ENCODE data around the gene CADPS. TPM values are rescaled to one million over a fixed set of nuclear protein-coding genes. Genes with fewer than 3 reads are reported as not detected.

Gene CADPS
- total RNA-seq, 1 experiment from 2014 or later: not detected

DNA sequence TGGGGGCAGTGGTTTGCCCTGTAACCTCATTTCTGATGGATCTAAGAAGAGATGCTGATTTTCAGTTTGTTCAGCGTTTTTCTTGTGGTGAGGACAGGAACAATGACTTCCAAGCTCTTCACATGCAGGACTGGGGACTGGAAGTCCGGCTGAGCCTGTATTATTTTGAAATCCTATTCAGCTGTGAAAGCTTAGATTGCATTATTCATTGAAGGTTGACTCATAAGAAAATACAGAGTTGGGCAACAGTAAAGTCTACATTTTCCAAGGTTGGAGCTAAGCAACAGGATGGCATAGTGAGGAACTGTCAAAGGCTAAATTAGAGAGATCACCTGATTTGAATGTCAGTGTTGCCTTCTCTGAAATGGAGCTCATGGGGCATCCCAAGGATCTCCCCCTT is 270.9 kb downstream of the CADPS start:
- BruUV-seq (replicated peaks): no TSS peak
- CTCF ChIA-PET: no interaction called here
- Histone ChIP-seq H3K27me3 (replicated peaks; ENCODE audit: insufficient read depth, low read depth, low read length, poor library complexity) (peaks cover 22% of the 10 kb centered on the region), H3K9me3 (ENCODE audit: low read depth, low read length, poor library complexity, severe bottlenecking) (no peaks in the 10 kb centered on the region), H3K4me1 (ENCODE audit: insufficient read depth, low read length, poor library complexity, severe bottlenecking) (no peaks in the 10 kb centered on the region), H3K27ac (ENCODE audit: low read depth, low read length, poor library complexity, severe bottlenecking) (no peak overlapping the region), H3K4me3 (ENCODE audit: low read depth, low read length, poor library complexity, severe bottlenecking) (no peak overlapping the region), H3K36me3 (ENCODE audit: insufficient read depth, low read length, poor library complexity, severe bottlenecking) (no peaks in the 10 kb centered on the region)
- DNase-seq (ENCODE audit: low spot score): peak; percentile 1
- POLR2A ChIA-PET (ENCODE audit: low non-redundant PET): no interaction called here
- TF ChIP-seq, protein P1, sequence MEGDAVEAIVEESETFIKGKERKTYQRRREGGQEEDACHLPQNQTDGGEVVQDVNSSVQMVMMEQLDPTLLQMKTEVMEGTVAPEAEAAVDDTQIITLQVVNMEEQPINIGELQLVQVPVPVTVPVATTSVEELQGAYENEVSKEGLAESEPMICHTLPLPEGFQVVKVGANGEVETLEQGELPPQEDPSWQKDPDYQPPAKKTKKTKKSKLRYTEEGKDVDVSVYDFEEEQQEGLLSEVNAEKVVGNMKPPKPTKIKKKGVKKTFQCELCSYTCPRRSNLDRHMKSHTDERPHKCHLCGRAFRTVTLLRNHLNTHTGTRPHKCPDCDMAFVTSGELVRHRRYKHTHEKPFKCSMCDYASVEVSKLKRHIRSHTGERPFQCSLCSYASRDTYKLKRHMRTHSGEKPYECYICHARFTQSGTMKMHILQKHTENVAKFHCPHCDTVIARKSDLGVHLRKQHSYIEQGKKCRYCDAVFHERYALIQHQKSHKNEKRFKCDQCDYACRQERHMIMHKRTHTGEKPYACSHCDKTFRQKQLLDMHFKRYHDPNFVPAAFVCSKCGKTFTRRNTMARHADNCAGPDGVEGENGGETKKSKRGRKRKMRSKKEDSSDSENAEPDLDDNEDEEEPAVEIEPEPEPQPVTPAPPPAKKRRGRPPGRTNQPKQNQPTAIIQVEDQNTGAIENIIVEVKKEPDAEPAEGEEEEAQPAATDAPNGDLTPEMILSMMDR (conservative IDR thresholded peaks at IDR 0.05; ENCODE audit: low read depth, low read length): no peak
- TF ChIP-seq EZH2 (IDR thresholded peaks at IDR 0.05; ENCODE audit: borderline replicate concordance, low read depth, low read length, poor library complexity, severe bottlenecking): no peak
- intact Hi-C loops (cut with micrococcal nuclease; ENCODE audit: unreplicated experiment): no loop called here

DNA sequence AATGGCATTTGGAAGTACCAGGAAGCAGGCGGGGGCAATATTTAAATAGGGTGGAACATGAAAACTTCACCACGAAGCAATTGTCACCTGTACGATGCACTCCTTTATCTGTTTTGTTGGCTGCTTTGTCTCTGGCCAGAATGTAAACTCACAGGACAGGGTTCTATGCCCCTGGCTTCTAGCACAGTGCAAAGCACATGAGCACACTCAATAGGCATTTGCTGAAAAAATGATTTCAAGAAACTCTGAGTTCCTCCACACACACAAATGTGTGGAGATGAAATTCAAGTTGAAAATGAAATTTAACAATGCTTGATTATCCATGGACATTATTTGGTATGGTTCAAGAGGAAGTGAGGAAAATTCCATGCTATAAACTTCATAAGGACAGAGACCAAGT is 272.2 kb downstream of the CADPS start:
- Histone ChIP-seq H3K27me3 (replicated peaks; ENCODE audit: insufficient read depth, low read depth, low read length, poor library complexity) (peaks cover 22% of the 10 kb centered on the region), H3K4me3 (ENCODE audit: low read depth, low read length, poor library complexity, severe bottlenecking) (no peak overlapping the region), H3K36me3 (ENCODE audit: insufficient read depth, low read length, poor library complexity, severe bottlenecking) (no peaks in the 10 kb centered on the region), H3K9me3 (ENCODE audit: low read depth, low read length, poor library complexity, severe bottlenecking) (no peaks in the 10 kb centered on the region), H3K4me1 (ENCODE audit: insufficient read depth, low read length, poor library complexity, severe bottlenecking) (no peaks in the 10 kb centered on the region), H3K27ac (ENCODE audit: low read depth, low read length, poor library complexity, severe bottlenecking) (no peak overlapping the region)
- CTCF ChIA-PET: no interaction called here
- no peak for DNase-seq (ENCODE audit: low spot score)
- intact Hi-C loops (cut with micrococcal nuclease; ENCODE audit: unreplicated experiment): no loop called here
- BruUV-seq (replicated peaks): no TSS peak
- TF ChIP-seq EZH2 (IDR thresholded peaks at IDR 0.05; ENCODE audit: borderline replicate concordance, low read depth, low read length, poor library complexity, severe bottlenecking): no peak
- TF ChIP-seq, protein P1 (conservative IDR thresholded peaks at IDR 0.05; ENCODE audit: low read depth, low read length): no peak
- POLR2A ChIA-PET (ENCODE audit: low non-redundant PET): no interaction called here

DNA sequence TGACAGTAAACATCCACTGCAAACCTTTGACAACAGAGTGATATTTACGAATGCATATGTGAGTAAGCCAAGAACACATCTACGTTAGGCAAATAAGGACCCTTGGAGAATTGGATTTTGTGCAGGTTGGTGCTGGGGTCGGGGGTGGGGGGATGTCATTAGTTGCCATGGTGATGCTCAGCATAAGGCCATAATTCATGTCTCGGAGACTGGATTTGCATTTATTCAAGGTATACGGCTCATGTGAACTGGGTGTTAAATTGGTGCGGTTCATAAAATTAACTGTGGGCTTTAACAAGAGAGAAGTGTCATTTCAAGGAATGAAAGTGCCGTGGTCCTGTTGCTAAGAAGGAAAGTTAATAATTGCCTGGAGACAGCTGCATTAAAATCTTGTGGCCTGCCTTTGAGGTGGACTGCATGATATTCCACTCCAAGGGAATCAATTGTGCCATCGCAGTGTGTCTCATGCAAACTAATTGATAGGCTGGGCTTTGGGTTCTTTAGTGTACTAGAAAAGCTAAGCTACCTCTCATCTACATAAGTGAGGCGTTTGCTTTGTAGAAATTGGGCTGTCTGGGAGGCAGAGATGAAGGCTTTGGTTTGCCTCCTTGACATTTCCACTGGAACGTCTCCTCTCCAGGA is 273.0 kb downstream of the CADPS start:
- BruUV-seq (replicated peaks): no TSS peak
- Histone ChIP-seq H3K9me3 (ENCODE audit: low read depth, low read length, poor library complexity, severe bottlenecking) (no peaks in the 10 kb centered on the region), H3K27me3 (replicated peaks; ENCODE audit: insufficient read depth, low read depth, low read length, poor library complexity) (peaks cover 22% of the 10 kb centered on the region), H3K4me1 (ENCODE audit: insufficient read depth, low read length, poor library complexity, severe bottlenecking) (no peaks in the 10 kb centered on the region), H3K27ac (ENCODE audit: low read depth, low read length, poor library complexity, severe bottlenecking) (no peak overlapping the region), H3K4me3 (ENCODE audit: low read depth, low read length, poor library complexity, severe bottlenecking) (no peak overlapping the region), H3K36me3 (ENCODE audit: insufficient read depth, low read length, poor library complexity, severe bottlenecking) (no peaks in the 10 kb centered on the region)
- ChIA-PET CTCF (no interaction called here), POLR2A (ENCODE audit: low non-redundant PET) (no interaction called here)
- no peak for TF ChIP-seq EZH2 (IDR thresholded peaks at IDR 0.05; ENCODE audit: borderline replicate concordance, low read depth, low read length, poor library complexity, severe bottlenecking)
- TF ChIP-seq, protein P1 (conservative IDR thresholded peaks at IDR 0.05; ENCODE audit: low read depth, low read length): no peak
- intact Hi-C loops (cut with micrococcal nuclease; ENCODE audit: unreplicated experiment): no loop called here
- DNase-seq (ENCODE audit: low spot score): no peak

Measured in A673 (cell line).